GM12865 (cell line): ENCODE data around the gene LIN28B.

Experiments used
- DNase-seq: peaks from one replicate; pipeline ENCODE4 v3.0.0; 2010; ENCODE audit warnings: low read depth
- H3K4me3 ChIP-seq: 2 replicates; pipeline ENCODE4 v1.5.1; 2011; ENCODE audit warnings: mild to moderate bottlenecking, low read depth, low read length, control low read depth
- CTCF ChIP-seq: IDR thresholded peaks from 2 replicates; pipeline ENCODE4 v1.5.1; 2011; ENCODE audit warnings: low read length, control low read depth, low read depth, inconsistent platforms; ENCODE audit not compliant: insufficient read depth; ENCODE audit errors: missing control alignments

Gene LIN28B

GRCh38 chr6:105019285-105019684 lies 62.4 kb downstream of the LIN28B start:
- no peak for TF ChIP-seq CTCF
- H3K4me3 ChIP-seq: no peak overlapping the region
- DNase-seq: no peak

GRCh38 chr6:105021399-105021798 lies 64.5 kb downstream of the LIN28B start:
- TF ChIP-seq CTCF: no peak
- DNase-seq: no peak
- no peak overlapping the region for H3K4me3 ChIP-seq

GRCh38 chr6:105022416-105022815 lies 65.5 kb downstream of the LIN28B start:
- no peak for TF ChIP-seq CTCF
- no peak overlapping the region for H3K4me3 ChIP-seq
- no peak for DNase-seq

GRCh38 chr6:105024803-105025202 lies 67.9 kb downstream of the LIN28B start:
- no peak for TF ChIP-seq CTCF
- peak; percentile 4 for DNase-seq
- no peak overlapping the region for H3K4me3 ChIP-seq

GRCh38 chr6:105028898-105029297 lies 72.0 kb downstream of the LIN28B start:
- no peak for TF ChIP-seq CTCF
- H3K4me3 ChIP-seq: no peak overlapping the region
- no peak for DNase-seq

- no peak for TF ChIP-seq CTCF
- H3K4me3 ChIP-seq: no peak overlapping the region
- no peak for DNase-seq
Observed at GRCh38 chr6:105029581-105029980, 72.7 kb downstream of the LIN28B start.

GRCh38 chr6:105034470-105034869 lies 77.6 kb downstream of the LIN28B start:
- no peak for TF ChIP-seq CTCF

More at GRCh38 chr6:105034470-105034869, 77.6 kb downstream of the LIN28B start:
- no peak overlapping the region for H3K4me3 ChIP-seq
- peak; percentile 6 for DNase-seq
